Measurements from ENCODE around the gene MICAL3.
A peak's percentile ranks its signal among the peaks of the same experiment; 100 is the strongest.

The MICAL3 gene

GRCh38 chr22:17905445-17905844 lies 118.9 kb downstream of the MICAL3 start:
- no peak for DNase-seq

GRCh38 chr22:17903564-17904295 lies 120.6 kb downstream of the MICAL3 start:
- peak; percentile 66 for DNase-seq

GRCh38 chr22:17902960-17903359 lies 121.4 kb downstream of the MICAL3 start:
- no peak for DNase-seq

GRCh38 chr22:17898375-17898774 lies 126.0 kb downstream of the MICAL3 start:
- DNase-seq: no peak

- no peak for DNase-seq
These were observed 126.5 kb downstream of the MICAL3 start for GRCh38 chr22:17897858-17898257.

- no peak for DNase-seq
These were observed 126.9 kb downstream of the MICAL3 start for GRCh38 chr22:17897426-17897825.

GRCh38 chr22:17896586-17896985 lies 127.8 kb downstream of the MICAL3 start:
- peak; percentile 69 for DNase-seq

GRCh38 chr22:17893900-17894535 lies 130.3 kb downstream of the MICAL3 start:
- no peak for DNase-seq

- DNase-seq: no peak
These were observed 132.0 kb downstream of the MICAL3 start for GRCh38 chr22:17892376-17892775.

- DNase-seq: no peak
These were observed 132.7 kb downstream of the MICAL3 start for GRCh38 chr22:17891481-17892167.

- DNase-seq: no peak
These were observed 133.5 kb downstream of the MICAL3 start for GRCh38 chr22:17890892-17891291.

GRCh38 chr22:17890245-17890671 lies 134.1 kb downstream of the MICAL3 start:
- no peak for DNase-seq

GRCh38 chr22:17888855-17889254 lies 135.5 kb downstream of the MICAL3 start:
- no peak for DNase-seq

GRCh38 chr22:17888439-17888838 lies 135.9 kb downstream of the MICAL3 start:
- no peak for DNase-seq

GRCh38 chr22:17884893-17885292 lies 139.5 kb downstream of the MICAL3 start:
- DNase-seq: no peak

GRCh38 chr22:17884084-17884483 lies 140.3 kb downstream of the MICAL3 start:
- no peak for DNase-seq

GRCh38 chr22:17883356-17883755 lies 141.0 kb downstream of the MICAL3 start:
- DNase-seq: no peak

GRCh38 chr22:17882727-17883126 lies 141.6 kb downstream of the MICAL3 start:
- no peak for DNase-seq

GRCh38 chr22:17882162-17882561 lies 142.2 kb downstream of the MICAL3 start:
- DNase-seq: no peak

- no peak for DNase-seq
These were observed 143.0 kb downstream of the MICAL3 start for GRCh38 chr22:17881366-17881765.

GRCh38 chr22:17880468-17880867 lies 143.9 kb downstream of the MICAL3 start:
- no peak for DNase-seq

- DNase-seq: no peak
These were observed 144.3 kb downstream of the MICAL3 start for GRCh38 chr22:17880020-17880419.

GRCh38 chr22:17878941-17879340 lies 145.4 kb downstream of the MICAL3 start:
- no peak for DNase-seq

- DNase-seq: no peak
These were observed 146.1 kb downstream of the MICAL3 start for GRCh38 chr22:17878186-17878694.

Measured in femur (tissue), 1 donor.